GM13976 (cell line): Measurements from ENCODE around the gene AP5Z1.

Experiments
- DNase-seq: peaks from one replicate; pipeline ENCODE4 v3.0.0; 2012; ENCODE audit warnings: low spot score
- CTCF ChIP-seq: IDR thresholded peaks from 2 replicates; pipeline ENCODE4 v1.5.1; 2012; ENCODE audit warnings: borderline replicate concordance, mild to moderate bottlenecking; ENCODE audit not compliant: insufficient read depth; ENCODE audit errors: extremely low read depth, missing control alignments, control extremely low read depth
- in situ Hi-C: fragments of 300-500 bp; cut with MboI; formaldehyde crosslinking; loops from one replicate; pipeline ENCODE4 v1.12.0; 2022; ENCODE audit warnings: low sequenced_read_pairs, mixed read lengths, inconsistent platforms; ENCODE audit not compliant: unreplicated experiment

The AP5Z1 gene

GRCh38 chr7:4759211-4759610 lies 16.2 kb upstream of the AP5Z1 start:
- in situ Hi-C loops, result loop anchor here (25.0 kb wide), 1 partner anchor 147 kb away; no protein-coding TSS in a partner anchor
- TF ChIP-seq CTCF, result no peak
- no peak for DNase-seq

- in situ Hi-C loops, result loop anchor here (25.0 kb wide), 1 partner anchor 149 kb away; no protein-coding TSS in a partner anchor
- TF ChIP-seq CTCF, result no peak
- DNase-seq, result no peak
Observed at GRCh38 chr7:4760952-4761351, 14.5 kb upstream of the AP5Z1 start.

- in situ Hi-C loops, result loop anchor here (25.0 kb wide), 1 partner anchor 150 kb away; no protein-coding TSS in a partner anchor
- DNase-seq, result no peak
- TF ChIP-seq CTCF, result no peak
Observed at GRCh38 chr7:4762121-4763055, 13.0 kb upstream of the AP5Z1 start.

- no peak for TF ChIP-seq CTCF
- in situ Hi-C loops, result loop anchor here (25.0 kb wide), 1 partner anchor 151 kb away; no protein-coding TSS in a partner anchor
- no peak for DNase-seq
Observed at GRCh38 chr7:4763091-4763793, 12.2 kb upstream of the AP5Z1 start.

GRCh38 chr7:4763794-4764185 lies 11.6 kb upstream of the AP5Z1 start:
- no peak for DNase-seq
- TF ChIP-seq CTCF, result no peak
- in situ Hi-C loops, result loop anchor here (25.0 kb wide), 1 partner anchor 151 kb away; no protein-coding TSS in a partner anchor

- TF ChIP-seq CTCF, result no peak
- DNase-seq, result no peak
- in situ Hi-C loops, result loop anchor here (25.0 kb wide), 1 partner anchor 152 kb away; no protein-coding TSS in a partner anchor
Observed at GRCh38 chr7:4764402-4765007, 10.9 kb upstream of the AP5Z1 start.
